ENCODE results near the gene LPP. TPM values are rescaled to one million over a fixed set of nuclear protein-coding genes. Genes with fewer than 3 reads are reported as not detected.

LPP gene
- total and polyA plus RNA-seq, 9 of the 15 experiments (the other 6 are each of a cell fraction or from before 2014, with no cell fraction given) = 0.07 to 0.18 TPM; not detected in 7

DNA sequence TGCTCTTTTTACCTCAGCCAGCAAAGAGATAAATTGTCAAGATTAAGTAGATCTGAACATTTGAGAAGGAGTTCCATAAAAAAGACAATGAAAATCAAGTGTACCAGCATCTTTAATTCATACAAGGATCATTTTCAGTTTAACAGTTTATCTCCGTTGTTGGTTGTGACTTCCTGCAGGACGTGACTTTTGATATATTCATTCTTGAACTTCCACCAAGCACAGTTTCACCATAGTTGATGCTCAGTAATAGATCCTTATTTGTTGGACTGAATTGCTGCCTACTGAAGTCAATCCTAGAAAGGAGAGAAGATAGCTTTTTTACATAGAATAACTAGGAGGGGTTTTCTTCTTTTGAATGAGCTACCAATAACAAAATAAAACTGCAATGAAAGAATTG, 408.2 kb downstream of the LPP start (continued):
- TF ChIP-seq, protein P1, sequence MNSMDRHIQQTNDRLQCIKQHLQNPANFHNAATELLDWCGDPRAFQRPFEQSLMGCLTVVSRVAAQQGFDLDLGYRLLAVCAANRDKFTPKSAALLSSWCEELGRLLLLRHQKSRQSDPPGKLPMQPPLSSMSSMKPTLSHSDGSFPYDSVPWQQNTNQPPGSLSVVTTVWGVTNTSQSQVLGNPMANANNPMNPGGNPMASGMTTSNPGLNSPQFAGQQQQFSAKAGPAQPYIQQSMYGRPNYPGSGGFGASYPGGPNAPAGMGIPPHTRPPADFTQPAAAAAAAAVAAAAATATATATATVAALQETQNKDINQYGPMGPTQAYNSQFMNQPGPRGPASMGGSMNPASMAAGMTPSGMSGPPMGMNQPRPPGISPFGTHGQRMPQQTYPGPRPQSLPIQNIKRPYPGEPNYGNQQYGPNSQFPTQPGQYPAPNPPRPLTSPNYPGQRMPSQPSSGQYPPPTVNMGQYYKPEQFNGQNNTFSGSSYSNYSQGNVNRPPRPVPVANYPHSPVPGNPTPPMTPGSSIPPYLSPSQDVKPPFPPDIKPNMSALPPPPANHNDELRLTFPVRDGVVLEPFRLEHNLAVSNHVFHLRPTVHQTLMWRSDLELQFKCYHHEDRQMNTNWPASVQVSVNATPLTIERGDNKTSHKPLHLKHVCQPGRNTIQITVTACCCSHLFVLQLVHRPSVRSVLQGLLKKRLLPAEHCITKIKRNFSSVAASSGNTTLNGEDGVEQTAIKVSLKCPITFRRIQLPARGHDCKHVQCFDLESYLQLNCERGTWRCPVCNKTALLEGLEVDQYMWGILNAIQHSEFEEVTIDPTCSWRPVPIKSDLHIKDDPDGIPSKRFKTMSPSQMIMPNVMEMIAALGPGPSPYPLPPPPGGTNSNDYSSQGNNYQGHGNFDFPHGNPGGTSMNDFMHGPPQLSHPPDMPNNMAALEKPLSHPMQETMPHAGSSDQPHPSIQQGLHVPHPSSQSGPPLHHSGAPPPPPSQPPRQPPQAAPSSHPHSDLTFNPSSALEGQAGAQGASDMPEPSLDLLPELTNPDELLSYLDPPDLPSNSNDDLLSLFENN (IDR thresholded peaks at IDR 0.05; ENCODE audit: low read depth in 2 of 2, low read length in 2 of 2) = no peak
- no peak for TF ChIP-seq FOXK2 (conservative IDR thresholded peaks at IDR 0.05 in 1 of 2, IDR thresholded peaks at IDR 0.05 in 1 of 2; ENCODE audit: low read depth in 2 of 2)

DNA sequence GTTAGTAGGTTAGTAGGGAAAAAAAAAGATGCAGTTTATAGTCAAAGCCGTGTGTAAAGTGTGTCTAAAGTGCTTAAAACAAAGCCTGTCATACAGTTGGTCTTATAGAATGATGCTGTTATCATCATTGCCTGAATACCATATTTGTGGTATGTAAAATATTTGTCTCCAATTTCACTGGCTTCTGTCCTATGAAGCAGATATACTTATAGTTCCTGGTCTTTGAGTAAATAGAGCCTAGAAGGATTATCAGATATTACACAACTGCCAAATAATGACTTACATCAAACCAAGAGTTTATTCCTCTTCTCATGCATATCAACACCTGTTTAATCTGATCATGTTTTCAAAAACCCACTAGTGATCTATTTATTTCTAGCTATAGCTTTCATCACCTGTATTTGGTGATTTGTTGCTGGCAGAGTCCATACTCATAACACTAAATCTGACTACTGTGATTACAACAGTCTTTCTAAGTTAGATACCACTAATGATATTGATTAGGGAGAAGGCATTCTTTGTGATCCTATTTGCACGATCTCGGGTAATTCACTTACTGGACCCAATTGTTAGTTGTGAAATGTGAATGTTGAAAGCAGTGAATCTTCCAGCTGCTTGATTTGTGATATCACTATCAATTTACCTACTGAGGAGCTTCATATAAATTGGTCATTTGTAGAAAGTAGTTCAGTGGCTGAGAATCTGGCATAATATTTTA, 413.7 kb downstream of the LPP start:
- DNase-seq (ENCODE audit: extremely low read depth in 1 of 4, low spot score in 3 of 4) = no peak
- Histone ChIP-seq H3K79me2 (ENCODE audit: control insufficient read depth, insufficient read depth, low read length) (no peaks in the 10 kb centered on the region), H3K27ac (ENCODE audit: extremely low read depth, low read depth, low read length) (no peak overlapping the region), H2AFZ (ENCODE audit: low read depth, low read length) (no peak overlapping the region), H3K9ac (ENCODE audit: insufficient read depth in 1 of 2, low read depth in 2 of 2, low read length in 2 of 2) (no peak overlapping the region), H3K4me2 (ENCODE audit: insufficient read depth, low read length) (no peak overlapping the region), H3K36me3 (ENCODE audit: control insufficient read depth, insufficient read depth, low read length) (no peaks in the 10 kb centered on the region), H3K4me1 (replicated peaks in 1 of 2; ENCODE audit: control insufficient read depth in 2 of 2, insufficient read depth in 2 of 2, low read length in 2 of 2) (no peaks in the 10 kb centered on the region), H3K9me3 (replicated peaks; ENCODE audit: control insufficient read depth, insufficient read depth, low read depth, low read length) (no peaks in the 10 kb centered on the region), H3K27me3 (ENCODE audit: control insufficient read depth in 2 of 2, insufficient read depth in 2 of 2, low read length in 2 of 2) (no peaks in the 10 kb centered on the region), H3K9me1 (ENCODE audit: control insufficient read depth, insufficient read depth, low read length) (no peaks in the 10 kb centered on the region), H4K20me1 (replicated peaks; ENCODE audit: control insufficient read depth, insufficient read depth, low read length) (no peaks in the 10 kb centered on the region), H3K4me3 (no peak overlapping the region)
- ChIA-PET POLR2A (interaction anchor here (0.5 kb wide), 1 partner anchor 75 kb away, joined by 4 read pairs; no protein-coding TSS in a partner anchor), CTCF (ENCODE audit: low intra/inter-chr PET ratio) (no interaction called here)
- no peak for ATAC-seq
- BruUV-seq (replicated peaks) = no TSS peak
- in situ Hi-C loops (cut with MboI) = no loop called here
- no peak for FAIRE-seq
- 0% methylated on average over 3 of the region's 3 CpGs for WGBS (ENCODE audit: insufficient coverage, low coverage, missing lambda C conversion rate)
- intact Hi-C loops (cut with micrococcal nuclease) = no loop called here
- TF ChIP-seq MTA2 (IDR thresholded peaks at IDR 0.05; ENCODE audit: low read depth) = no peak
- TF ChIP-seq ZKSCAN1 (IDR thresholded peaks at IDR 0.05; ENCODE audit: low read depth, low read length) = no peak
- TF ChIP-seq ZNF785 (CRISPR knock-in tag; IDR thresholded peaks at IDR 0.05) = no peak
- no peak for TF ChIP-seq MAZ (CRISPR knock-in tag; conservative IDR thresholded peaks at IDR 0.05 in 1 of 2, IDR thresholded peaks at IDR 0.05 in 1 of 2)
- no peak for TF ChIP-seq GABPB2 (CRISPR knock-in tag; conservative IDR thresholded peaks at IDR 0.05)
- TF ChIP-seq PHB2 (IDR thresholded peaks at IDR 0.05; ENCODE audit: low read depth) = no peak
- TF ChIP-seq ETV5 (CRISPR knock-in tag; IDR thresholded peaks at IDR 0.05; ENCODE audit: low read depth) = no peak
- TF ChIP-seq, protein P2, sequence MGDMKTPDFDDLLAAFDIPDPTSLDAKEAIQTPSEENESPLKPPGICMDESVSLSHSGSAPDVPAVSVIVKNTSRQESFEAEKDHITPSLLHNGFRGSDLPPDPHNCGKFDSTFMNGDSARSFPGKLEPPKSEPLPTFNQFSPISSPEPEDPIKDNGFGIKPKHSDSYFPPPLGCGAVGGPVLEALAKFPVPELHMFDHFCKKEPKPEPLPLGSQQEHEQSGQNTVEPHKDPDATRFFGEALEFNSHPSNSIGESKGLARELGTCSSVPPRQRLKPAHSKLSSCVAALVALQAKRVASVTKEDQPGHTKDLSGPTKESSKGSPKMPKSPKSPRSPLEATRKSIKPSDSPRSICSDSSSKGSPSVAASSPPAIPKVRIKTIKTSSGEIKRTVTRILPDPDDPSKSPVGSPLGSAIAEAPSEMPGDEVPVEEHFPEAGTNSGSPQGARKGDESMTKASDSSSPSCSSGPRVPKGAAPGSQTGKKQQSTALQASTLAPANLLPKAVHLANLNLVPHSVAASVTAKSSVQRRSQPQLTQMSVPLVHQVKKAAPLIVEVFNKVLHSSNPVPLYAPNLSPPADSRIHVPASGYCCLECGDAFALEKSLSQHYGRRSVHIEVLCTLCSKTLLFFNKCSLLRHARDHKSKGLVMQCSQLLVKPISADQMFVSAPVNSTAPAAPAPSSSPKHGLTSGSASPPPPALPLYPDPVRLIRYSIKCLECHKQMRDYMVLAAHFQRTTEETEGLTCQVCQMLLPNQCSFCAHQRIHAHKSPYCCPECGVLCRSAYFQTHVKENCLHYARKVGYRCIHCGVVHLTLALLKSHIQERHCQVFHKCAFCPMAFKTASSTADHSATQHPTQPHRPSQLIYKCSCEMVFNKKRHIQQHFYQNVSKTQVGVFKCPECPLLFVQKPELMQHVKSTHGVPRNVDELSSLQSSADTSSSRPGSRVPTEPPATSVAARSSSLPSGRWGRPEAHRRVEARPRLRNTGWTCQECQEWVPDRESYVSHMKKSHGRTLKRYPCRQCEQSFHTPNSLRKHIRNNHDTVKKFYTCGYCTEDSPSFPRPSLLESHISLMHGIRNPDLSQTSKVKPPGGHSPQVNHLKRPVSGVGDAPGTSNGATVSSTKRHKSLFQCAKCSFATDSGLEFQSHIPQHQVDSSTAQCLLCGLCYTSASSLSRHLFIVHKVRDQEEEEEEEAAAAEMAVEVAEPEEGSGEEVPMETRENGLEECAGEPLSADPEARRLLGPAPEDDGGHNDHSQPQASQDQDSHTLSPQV (IDR thresholded peaks at IDR 0.05) = no peak
- no peak for TF ChIP-seq ESRRB (CRISPR knock-in tag; IDR thresholded peaks at IDR 0.05; ENCODE audit: borderline replicate concordance)
- TF ChIP-seq SMARCC2 (IDR thresholded peaks at IDR 0.05; ENCODE audit: low read depth) = no peak
- TF ChIP-seq PTBP1 (IDR thresholded peaks at IDR 0.05; ENCODE audit: low read depth, low read length) = no peak

Data from K562 (cell line).